B cell (primary cell): ENCODE results near the gene RFX3.

Experiments used
- EZH2 ChIP-seq: IDR thresholded peaks from 2 replicates; pipeline ENCODE4 v1.6.1; 2012; ENCODE audit warnings: borderline replicate concordance, low read depth, mild to moderate bottlenecking, moderate library complexity, low read length; ENCODE audit not compliant: insufficient read depth, poor library complexity, severe bottlenecking
- TF ChIP-seq, protein P1 (sequence below): fragments of 200-600 bp; IDR thresholded peaks from one replicate; pipeline ENCODE4 v1.8.0; 2022; ENCODE audit warnings: antibody characterized with exemption, mild to moderate bottlenecking

DNA sequence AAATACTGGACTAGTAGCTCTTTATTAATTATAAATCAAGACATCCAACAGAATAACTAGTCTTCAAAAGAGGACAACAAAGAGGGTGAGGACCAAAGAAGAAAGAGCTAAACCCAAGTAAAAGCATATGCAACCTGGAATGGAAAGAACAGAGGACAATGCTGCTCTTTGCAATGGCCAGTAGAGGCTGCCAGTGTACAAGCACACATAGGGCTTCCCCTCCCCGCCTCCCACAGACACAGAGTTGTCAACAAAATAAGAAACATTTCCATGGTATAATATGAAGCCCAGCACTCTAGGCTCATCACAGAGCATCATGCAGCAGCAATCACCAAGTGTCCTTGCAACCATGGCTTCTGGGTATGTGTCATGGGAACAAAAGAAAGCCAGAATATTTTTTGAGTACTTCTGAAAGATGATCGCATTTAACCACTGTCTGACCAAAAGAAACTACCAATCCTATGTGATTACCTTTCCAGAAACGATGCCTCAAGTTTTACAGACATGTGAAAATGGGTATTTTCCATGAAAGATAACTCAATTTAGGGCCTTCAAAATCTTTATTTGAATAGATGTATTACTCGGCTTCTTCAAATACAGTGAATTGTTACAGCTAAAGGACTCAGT lies 58.1 kb downstream of the RFX3 start:
- TF ChIP-seq EZH2 = no peak
- TF ChIP-seq, protein P1, sequence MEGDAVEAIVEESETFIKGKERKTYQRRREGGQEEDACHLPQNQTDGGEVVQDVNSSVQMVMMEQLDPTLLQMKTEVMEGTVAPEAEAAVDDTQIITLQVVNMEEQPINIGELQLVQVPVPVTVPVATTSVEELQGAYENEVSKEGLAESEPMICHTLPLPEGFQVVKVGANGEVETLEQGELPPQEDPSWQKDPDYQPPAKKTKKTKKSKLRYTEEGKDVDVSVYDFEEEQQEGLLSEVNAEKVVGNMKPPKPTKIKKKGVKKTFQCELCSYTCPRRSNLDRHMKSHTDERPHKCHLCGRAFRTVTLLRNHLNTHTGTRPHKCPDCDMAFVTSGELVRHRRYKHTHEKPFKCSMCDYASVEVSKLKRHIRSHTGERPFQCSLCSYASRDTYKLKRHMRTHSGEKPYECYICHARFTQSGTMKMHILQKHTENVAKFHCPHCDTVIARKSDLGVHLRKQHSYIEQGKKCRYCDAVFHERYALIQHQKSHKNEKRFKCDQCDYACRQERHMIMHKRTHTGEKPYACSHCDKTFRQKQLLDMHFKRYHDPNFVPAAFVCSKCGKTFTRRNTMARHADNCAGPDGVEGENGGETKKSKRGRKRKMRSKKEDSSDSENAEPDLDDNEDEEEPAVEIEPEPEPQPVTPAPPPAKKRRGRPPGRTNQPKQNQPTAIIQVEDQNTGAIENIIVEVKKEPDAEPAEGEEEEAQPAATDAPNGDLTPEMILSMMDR = peak; percentile 90
